Gastrocnemius medialis (tissue), 4 donors: Measurements from ENCODE around the gene SH2D5.

Source experiments
- CTCF ChIP-seq, 5 experiments: fragments of 450-650 bp in 3 of 5; fragments of 200-600 bp in 2 of 5; sonication (generic) in 2 of 5; IDR thresholded peaks in 4 of 5; conservative IDR thresholded peaks in 1 of 5; 1 replicate in 4 of 5; 2 replicates in 1 of 5; pipeline ENCODE4 v1.5.1; 2016 to 2019; ENCODE audit warnings: antibody characterized with exemption in 5 of 5, mild to moderate bottlenecking in 3 of 5, moderate library complexity in 3 of 5
- POLR2A ChIP-seq, 2 donors: fragments of 450-650 bp; IDR thresholded peaks; one replicate each; pipeline ENCODE4 v1.6.1; 2017; ENCODE audit warnings: antibody characterized with exemption in 2 of 2, mild to moderate bottlenecking in 2 of 2, moderate library complexity in 2 of 2

- TF ChIP-seq CTCF (IDR thresholded peaks at IDR 0.05 in 4 of 5, conservative IDR thresholded peaks at IDR 0.05 in 1 of 5): no peak
- TF ChIP-seq POLR2A (IDR thresholded peaks at IDR 0.05): no peak
Measured at GRCh38 chr1:20730690-20731056, 1.8 kb downstream of the SH2D5 start.
